ENCODE data around the gene MRPS2.
A peak's percentile ranks its signal among the peaks of the same experiment; 100 is the strongest.
"Not testable (repeated sequence)": the region's sequence is repeated elsewhere in the genome, so short reads cannot be mapped to it uniquely, and the experiment has no call there.

Gene MRPS2

GRCh38 chr9:135500525-135501260 is at the start of gene MRPS2:
TSS of gene MRPS2 (plus strand) at chr9:135500682. CDS start at chr9:135500711, 29 bp downstream.
- peak; percentile 45 for DNase-seq

GRCh38 chr9:135450956-135451355 is 49.5 kb upstream of the MRPS2 start:
- no peak for DNase-seq

GRCh38 chr9:135451909-135452308 is 48.6 kb upstream of the MRPS2 start:
- DNase-seq, result not testable (repeated sequence)

GRCh38 chr9:135454737-135455136 is 45.7 kb upstream of the MRPS2 start:
- no peak for DNase-seq

- DNase-seq, result no peak
Observed at GRCh38 chr9:135455401-135456030, 45.0 kb upstream of the MRPS2 start.

- DNase-seq, result no peak
Observed at GRCh38 chr9:135456436-135457104, 43.9 kb upstream of the MRPS2 start.

- DNase-seq, result not testable (repeated sequence)
Observed at GRCh38 chr9:135458478-135458877, 42.0 kb upstream of the MRPS2 start.

GRCh38 chr9:135461936-135462335 is 38.5 kb upstream of the MRPS2 start:
- no peak for DNase-seq

GRCh38 chr9:135463140-135463539 is 37.3 kb upstream of the MRPS2 start:
- DNase-seq, result no peak

- no peak for DNase-seq
Observed at GRCh38 chr9:135464181-135464580, 36.3 kb upstream of the MRPS2 start.

- DNase-seq, result no peak
Observed at GRCh38 chr9:135468854-135469521, 31.5 kb upstream of the MRPS2 start.

GRCh38 chr9:135471791-135472640 is 28.5 kb upstream of the MRPS2 start:
- DNase-seq, result no peak

- DNase-seq, result no peak
Observed at GRCh38 chr9:135473972-135474543, 26.4 kb upstream of the MRPS2 start.

GRCh38 chr9:135474915-135475314 is 25.6 kb upstream of the MRPS2 start:
- DNase-seq, result no peak

- no peak for DNase-seq
Observed at GRCh38 chr9:135476561-135477355, 23.7 kb upstream of the MRPS2 start.

GRCh38 chr9:135478191-135478590 is 22.3 kb upstream of the MRPS2 start:
- no peak for DNase-seq

- DNase-seq, result no peak
Observed at GRCh38 chr9:135478829-135479468, 21.5 kb upstream of the MRPS2 start.

- no peak for DNase-seq
Observed at GRCh38 chr9:135479469-135480052, 20.9 kb upstream of the MRPS2 start, which contains the start of gene PPP1R26. TSS of gene PPP1R26 (plus strand) at chr9:135479782. CDS start at chr9:135484511, 4,729 bp downstream.

- DNase-seq, result no peak
Observed at GRCh38 chr9:135480071-135480939, 20.2 kb upstream of the MRPS2 start.
